CD4-positive, alpha-beta T cell treated with Interleukin-6 at 100 ng/mL for 8 hours (primary cell): ENCODE measurements around the gene PLCB2.

ENCODE experiments used
- DNase-seq: peaks from one replicate; pipeline ENCODE4 v3.0.0-alpha.2; 2020; ENCODE audit warnings: mixed read lengths, low spot score

Gene PLCB2

DNA sequence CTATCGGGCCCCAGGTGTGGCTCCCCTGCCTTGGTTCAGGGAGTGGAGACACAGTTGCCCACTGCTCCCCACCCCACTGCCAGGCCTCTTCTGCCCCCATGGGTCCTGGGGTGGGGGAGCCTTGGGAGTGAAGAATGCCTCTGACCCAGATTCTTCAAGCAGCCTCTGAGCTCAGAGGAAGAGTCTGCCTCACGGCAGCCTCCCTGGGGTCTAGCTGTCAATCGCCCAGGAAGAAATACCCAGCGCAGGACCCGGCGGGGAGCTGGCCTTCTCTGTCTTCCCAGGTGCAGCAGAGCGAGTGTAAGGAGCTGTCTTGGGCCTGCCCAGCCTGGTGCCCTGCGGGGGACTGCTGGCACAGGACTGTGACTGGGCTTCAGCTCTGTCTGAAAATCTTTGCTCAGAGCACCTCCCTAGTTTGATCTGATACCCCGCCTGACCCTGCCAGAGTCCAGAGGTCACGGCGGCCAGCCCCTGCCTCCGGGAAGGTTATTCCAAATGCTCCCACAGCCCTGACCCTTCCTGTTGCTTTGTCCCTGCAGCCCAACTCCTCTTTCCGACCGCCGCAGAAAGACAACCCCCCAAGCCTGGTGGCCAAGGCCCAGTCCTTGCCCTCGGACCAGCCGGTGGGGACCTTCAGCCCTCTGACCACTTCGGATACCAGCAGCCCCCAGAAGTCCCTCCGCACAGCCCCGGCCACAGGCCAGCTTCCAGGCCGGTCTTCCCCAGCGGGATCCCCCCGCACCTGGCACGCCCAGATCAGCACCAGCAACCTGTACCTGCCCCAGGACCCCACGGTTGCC, 35.9 kb downstream of the PLCB2 start:
- DNase-seq, result no peak

DNA sequence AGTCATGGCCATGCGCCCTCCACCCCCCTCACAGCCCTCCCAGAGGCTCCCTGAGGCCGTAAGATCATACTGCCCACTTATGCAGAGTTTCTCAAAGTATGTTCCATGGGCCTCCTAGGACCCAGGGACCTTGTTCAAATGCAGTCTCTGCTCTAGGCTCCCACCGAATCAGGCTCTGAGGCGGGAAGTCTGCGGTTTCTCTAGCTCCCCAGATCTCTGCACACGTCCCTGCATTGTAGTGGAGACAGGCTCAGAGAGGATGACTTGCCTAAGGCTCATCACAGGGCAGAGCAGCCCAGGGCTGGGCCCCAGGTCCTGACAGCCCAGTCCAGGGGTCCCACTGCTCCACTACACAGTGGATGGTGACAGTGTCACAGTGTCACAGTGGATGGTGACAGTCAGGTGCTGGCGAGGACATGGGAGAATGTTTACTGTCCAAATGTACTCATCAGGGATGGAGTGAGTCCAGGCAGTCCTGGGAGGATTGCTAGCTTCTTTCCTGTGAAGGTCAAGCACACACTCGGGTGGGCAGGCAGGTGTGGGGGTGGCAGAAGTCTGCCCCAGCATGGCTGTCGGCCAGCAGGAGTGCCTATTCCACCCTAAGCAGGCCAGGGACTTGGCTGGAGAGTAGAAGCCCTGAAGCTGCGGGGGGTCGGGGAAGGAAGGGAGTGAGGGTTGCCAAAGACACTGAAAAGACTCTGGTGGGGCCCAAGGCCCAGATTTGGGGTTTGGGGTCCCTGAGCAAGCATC, 37.3 kb downstream of the PLCB2 start:
- no peak for DNase-seq

DNA sequence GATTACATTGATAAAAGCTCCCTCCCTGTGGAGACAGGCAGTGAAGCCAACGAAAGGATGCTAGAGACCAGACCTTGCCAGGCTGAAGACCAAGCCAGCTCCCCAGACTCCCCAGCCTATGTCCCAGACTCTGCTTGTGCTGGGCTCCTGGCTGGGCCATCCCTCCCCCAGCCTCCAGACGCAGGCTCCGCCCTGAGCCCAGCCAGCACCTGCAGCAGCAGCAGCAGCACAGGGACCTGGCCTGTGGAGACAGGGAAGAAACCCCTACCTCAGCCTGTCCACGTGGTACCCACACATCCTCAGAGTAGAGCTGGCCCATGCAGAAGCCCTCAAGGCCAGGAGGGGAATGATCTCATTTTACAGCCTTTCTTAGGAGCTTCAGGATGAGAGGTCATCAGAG, 38.1 kb downstream of the PLCB2 start:
- no peak for DNase-seq

DNA sequence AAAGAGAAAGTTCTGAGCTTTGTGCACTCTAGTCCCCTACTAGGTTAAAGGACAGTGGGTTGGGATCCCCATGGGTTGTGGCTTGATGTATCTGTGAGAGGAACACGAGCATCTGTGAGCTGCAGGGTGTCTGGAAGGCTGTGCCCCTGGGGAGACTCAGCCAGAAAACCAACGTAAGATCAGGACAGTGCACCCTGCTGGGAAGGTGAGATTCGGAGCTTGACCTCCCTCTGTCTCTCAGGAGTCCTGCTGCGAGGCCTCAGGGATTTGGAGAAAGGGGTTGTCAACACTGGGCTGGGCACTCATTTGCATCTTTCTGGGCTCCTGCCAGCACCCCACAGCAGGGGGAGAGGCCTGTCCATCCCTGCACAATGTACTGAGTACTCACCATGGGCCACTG, 40.1 kb downstream of the PLCB2 start:
- no peak for DNase-seq

DNA sequence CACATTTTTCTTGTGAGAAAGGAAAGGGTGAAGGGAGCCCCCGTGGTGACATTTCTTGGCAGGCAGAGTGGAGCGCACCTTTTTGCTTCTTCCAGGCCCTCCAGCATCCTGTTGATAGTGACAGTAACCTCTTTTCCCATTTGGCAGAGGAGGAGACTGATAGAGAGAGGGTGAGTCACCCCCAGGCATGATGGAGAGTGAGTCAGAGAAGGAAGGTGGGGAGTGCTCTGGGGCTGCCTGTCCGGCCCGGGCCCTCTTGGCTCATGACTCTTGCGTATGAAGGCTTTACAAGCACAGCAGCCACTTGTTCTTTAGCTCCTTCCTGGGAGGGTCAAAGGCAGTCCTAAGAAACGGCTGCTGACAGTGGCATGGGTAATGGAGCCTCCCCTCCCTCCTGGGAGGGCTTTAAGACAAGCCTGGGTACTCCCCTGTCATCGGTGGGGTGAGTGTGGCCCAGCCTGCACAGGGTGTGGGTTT, 40.9 kb downstream of the PLCB2 start:
- no peak for DNase-seq

DNA sequence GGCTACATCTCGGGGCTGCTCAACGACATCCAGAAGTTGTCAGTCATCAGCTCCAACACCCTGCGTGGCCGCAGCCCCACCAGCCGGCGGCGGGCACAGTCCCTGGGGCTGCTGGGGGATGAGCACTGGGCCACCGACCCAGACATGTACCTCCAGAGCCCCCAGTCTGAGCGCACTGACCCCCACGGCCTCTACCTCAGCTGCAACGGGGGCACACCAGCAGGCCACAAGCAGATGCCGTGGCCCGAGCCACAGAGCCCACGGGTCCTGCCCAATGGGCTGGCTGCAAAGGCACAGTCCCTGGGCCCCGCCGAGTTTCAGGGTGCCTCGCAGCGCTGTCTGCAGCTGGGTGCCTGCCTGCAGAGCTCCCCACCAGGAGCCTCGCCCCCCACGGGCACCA, 41.9 kb downstream of the PLCB2 start:
- no peak for DNase-seq

DNA sequence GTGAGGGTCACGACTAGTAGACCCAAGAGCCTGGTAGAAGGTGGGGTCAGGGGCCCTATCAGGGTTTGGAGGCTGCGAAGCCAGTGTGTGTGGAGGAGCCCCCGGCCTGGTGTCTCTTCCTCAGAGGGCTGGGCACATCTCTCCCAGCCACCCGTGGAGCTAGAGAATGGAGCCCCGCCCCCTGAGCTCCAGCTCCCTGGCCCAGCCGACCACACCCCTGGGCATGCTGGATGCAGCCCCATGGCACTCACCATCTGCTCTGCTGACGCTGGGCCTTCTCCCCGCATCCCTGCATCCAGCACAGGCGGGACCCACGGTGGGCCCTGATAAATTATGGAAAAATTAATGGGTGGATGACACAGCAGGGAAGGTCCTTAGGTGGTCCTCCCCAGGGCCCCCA, 42.4 kb downstream of the PLCB2 start:
- DNase-seq, result no peak

DNA sequence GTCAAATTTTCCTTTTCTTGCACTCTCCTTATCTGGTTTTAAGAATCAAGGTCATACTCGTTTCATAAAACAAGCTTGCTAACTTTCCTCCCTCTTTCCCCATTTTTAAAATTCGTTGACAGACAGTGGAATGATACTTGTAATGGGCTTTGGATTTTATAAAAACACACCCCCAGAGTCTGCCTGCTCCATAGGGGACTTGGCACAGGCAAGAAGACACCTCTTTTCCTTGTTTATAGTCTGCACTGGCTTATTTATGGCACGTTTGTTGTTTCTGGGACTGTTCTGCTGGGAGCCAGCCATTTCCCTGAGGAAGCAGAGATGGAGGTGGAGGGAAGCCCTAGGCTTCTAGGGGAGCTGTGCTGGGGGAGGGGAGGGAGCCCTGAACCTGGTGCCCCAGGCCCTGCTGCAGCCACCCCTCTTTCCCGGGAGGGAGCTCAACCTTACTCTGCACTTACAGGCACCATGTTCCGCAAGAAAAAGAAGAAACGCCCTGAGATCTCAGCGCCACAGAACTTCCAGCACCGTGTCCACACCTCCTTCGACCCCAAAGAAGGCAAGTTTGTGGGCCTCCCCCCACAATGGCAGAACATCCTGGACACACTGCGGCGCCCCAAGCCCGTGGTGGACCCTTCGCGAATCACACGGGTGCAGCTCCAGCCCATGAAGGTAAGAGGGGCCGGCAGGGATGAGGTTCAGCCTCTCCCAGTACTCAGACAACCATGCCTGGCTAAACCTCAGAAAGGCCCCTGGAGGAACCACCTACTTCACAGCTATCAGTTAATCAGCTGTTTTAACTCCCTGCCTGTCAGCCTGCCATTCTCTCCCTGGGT, 43.2 kb downstream of the PLCB2 start:
- DNase-seq, result no peak

DNA sequence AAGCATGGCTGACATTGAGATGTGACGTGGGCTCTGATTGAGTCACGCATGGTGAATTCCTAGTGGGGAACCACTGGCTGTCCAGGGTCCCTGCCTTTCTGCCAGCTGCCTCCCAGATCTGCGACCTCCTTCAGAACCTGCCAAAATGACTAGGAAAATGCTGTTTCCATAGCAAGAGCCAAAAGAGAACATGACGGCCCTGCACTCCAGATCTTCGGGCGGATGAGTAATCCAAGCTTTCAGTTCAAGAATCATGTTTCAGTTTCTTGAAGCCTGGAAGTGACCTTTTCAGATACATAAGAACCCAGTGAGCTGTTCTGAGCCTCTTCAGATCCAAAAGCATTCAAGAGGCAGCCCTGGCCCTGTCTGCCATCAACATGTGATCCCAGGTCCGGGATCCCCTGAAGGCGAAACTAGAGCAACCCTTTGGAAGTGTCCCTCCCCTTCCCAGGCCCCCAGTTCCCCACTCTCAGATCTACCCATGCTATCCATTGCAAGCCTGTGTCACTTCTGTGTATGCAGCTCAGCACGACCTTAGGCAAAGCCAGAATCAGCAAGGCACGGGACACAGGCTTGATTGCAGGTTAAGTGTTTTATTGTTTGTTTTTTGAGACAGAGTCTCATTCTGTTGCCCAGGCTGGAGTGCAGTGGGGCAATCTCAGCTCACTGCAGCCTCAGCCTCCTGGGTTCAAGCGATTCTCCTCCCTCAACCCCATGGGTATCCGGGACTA, 44.5 kb downstream of the PLCB2 start:
- DNase-seq, result no peak

DNA sequence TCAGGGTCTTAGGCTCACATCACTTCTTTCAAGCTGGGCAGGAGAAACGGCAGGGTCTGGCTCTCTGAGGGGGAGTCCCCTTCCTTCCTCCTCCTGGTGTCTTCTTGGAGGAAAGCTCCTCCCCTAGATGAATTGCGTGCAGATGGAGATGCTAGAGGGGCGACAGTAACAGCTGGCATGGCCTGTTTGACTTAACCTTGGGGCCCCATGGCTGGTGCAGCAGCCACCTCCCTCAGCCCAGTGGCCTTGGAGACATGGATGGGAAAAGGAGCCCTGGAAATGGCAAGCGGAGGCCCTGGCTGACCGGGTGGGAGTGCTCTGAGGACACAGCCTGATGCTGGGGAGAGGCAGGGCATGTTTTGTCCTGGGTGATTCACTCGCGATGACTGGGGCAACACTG, 48.7 kb downstream of the PLCB2 start:
- DNase-seq, result no peak

DNA sequence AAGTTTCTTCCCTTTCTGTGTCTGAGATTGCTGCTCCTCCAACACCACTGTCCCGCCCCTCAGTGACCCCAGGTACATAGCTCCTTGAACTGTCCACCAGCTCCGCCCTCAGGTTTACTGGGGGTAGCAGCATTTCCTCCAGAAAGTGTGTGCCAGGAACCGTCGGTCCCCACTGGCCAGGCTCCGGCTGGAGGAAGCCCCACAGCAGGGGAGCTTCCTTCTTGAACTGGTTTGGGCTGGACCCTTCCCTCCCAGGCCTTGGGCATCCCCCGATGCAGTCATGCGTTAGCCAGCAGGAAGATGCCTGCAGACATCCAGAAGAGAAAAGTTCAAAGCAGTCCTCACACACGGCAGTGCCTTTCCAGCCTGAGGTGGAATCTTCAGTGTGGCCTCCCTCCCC, 49.2 kb downstream of the PLCB2 start:
- DNase-seq, result no peak

DNA sequence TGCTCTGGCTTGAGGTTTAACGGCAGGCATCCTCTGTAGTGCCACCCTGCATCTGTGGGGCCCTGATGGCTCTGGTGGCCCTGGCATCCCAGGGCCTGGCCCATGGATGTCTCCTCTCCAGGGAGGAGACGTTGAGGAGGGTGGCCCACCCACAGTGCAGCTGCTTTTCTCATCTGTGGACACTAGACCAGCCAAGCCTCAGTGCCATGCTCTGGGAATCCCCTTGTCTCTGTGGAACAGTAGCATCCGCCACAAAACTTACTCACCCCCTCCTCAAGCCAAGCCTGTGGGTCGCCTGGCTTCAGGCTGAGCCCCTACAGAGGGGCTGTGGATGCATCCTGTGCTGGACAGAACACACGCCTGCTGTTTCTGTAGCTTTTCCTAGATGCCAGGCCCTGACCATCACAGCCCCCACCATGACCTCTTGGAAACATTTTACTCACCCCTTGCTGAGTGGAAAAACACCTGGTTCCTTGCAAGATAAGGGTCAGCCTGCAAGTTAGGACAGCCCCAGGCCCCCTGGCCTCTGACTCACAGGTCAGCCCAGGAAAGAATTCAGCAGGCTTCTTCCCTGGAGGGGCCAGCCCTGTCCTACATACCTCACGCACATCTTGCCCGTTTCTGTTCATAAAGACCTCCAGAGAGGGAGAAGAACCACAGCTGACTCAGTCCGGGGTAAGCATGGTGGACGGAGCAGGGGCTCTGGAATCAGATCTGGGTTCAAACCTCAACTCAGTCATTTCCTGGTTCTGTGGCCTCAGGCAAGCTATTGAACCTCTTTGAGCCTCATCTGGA, 49.9 kb downstream of the PLCB2 start:
- DNase-seq, result no peak

DNA sequence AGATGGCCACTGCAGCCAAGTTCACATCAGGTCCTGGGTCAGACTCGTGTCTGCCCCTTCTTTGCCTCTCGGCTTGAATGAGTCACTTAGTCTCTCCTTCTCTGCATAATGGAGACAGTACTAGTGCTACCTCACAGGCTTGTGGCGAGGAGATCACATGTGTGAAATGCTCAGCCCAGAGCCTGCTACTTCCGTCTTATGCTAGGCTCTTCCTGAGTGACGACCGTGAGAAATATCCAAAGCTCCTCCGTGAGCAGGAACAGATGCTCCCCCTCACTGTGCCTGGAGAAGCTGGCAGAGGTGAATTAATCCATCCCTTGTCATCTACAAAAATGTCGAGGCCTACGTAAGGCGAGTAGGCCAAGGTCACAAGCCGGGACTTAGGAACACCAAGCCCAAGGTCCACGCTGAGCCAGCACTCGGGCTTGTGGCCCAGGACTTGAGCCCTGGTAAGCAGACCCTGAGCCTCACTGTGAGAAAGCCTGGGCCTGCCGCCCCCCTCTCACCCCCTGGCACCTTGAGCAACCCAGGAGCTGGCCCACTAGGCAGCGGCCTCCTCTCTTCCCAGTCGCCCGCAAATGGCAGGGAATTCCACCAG, 51.0 kb downstream of the PLCB2 start:
- peak; percentile 12 for DNase-seq

DNA sequence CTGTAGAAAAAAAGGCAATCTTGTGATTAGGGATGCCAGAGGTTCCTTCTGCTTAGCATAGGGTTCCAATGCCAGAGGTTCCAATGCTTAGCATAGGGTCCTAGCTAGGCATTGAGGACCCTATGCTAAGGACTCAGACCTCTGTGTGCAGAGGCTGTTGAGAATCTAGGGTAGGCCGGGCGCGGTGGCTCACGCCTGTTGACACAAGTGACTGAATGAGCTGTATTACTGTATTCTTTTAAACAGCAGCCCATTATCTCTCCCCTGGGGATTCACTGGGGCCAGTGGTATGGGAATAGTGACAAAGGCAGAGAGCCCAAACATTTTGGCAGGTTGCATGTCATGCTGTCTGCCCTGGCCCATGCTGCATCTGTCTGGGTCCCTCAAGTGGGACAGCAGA, 52.7 kb downstream of the PLCB2 start:
- DNase-seq, result no peak

DNA sequence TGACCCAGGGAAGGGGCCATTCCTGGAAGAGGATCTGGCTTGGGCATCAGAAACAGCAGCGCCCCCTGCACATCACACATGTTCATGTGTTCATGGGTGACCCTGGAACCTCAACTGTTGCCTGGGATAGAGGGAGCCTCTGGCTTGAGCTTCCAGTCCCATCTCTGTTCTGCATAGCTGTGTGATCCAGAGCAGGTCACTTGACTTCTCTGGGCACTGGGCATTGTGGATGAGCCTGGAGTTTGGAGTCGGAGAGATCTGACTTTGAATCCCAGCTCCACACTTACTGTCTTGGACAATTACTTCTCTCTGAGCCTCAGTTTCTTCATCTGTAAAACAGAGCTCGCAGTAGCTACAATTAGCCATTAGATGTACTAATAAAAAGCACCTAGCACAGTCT, 53.3 kb downstream of the PLCB2 start:
- DNase-seq, result no peak

DNA sequence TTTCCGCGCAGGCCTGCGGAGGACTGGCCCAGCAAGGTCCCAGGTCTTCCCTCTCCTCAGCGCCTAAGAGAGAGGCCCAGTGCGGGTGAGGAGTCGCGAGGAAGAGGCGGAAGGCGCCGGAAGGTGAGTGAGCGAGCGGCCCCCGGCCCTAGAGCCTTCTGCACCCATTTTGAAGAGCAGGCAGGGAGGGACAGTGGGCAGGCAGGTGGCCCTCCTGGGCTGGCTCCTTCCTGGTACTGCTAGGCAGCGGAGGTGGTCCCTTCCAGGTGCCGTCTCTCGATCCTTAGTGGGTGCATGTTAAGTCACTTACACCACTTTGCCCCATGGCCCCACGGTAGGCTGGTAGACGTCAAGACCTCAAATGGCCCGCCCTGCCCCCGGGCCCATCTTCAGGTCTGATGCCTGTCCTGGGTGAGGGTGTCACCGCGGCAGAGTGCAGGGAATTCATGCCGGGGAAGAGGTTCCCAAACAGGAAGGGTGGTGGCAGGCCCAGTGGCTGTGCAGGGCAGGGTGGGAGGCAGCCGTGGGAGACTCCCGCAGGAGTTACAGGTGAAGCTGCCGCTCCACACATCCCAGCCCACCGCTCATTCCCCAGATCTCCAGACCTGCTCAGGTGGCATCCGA, 54.5 kb downstream of the PLCB2 start:
- no peak for DNase-seq

DNA sequence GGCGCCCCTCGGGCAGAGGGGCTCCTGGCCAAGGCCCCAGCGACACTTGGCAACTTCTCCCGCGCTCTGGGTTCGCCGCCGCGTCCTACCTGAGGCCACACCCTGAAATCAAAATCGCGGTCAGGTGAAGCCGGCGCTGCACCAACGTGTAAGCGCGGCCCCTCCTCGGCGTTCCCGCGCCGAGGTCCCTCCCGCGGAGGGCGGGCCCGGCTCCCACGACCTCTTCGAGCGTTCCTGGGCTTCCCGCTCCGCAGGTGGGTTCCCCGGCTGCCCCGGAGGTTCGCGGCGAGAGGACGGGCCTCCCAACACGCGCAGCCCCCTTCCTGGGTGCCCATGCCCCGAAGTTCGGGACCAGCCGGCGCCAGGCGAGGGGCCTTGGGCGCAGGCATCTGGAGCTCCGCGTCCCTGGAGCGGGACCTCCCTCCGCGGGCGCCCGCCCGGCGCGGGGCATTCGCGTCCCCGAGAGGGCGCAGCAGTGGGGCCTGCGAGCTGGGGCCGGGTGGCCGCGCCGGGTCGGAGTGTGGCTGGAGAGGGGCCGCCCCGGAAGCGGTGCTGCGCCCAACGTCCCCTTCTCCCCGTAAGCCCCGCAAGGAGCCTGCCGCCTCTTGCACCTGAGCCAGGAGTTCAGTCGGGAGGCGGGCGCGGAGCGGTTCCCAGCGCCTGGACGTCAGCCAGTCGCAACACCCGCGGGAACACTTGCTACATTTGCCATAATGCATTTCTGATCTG, 55.1 kb downstream of the PLCB2 start:
- no peak for DNase-seq

DNA sequence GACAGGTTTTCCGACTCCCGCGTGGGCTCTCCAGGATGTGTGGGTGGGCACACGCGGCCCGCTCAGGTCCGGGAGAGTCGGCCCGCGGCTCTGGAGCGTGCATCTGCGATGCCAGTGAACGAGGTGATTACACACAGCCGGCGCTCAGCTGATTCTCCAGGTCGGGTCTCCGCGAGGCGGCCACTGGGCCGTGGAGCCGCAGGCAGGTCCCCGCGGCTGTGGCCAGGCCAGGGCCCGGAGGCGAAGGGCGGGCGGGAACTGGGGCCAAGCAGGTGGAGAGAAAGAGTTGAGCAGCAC, 55.6 kb downstream of the PLCB2 start:
- DNase-seq, result no peak

DNA sequence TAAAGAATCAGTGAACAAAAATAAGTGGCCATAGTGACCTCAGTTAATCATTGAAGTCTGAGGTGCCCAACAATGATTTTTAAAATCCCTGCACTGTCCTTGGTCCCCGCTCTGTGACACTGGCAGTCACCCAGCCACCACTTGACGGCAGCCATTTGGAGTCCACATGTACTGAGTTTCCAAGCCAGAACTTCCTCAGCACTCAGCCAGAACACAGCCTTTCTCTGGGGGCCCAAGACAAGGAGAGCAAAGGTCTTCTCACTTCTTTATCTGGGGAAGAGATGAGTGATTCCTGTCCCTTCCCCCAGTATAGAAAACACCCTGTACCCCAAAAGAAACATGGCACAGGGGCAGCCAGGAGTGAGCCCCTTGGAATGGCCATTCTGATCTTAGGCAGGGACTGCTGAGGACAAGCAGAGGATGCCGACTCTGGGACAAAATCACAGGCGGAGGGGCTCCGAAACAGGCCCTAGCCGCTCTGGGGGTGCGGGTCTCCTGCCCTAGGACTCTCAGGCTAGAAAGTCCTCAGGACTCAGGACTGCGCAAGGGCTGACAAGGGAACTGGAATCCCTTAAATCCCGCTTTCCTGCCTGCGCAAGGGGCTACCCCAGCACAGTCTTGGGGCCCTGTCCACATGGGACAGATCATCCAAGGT, 56.1 kb downstream of the PLCB2 start:
- DNase-seq, result no peak
